RWPE2 (cell line): Measurements from ENCODE around the gene ACSBG1.
"Not testable (repeated sequence)": the region's sequence is repeated elsewhere in the genome, so short reads cannot be mapped to it uniquely, and the experiment has no call there.

Experiments used
- ATAC-seq: fragments of 200-7000 bp; cut with Tn5 transposase; 3 replicates; pipeline ENCODE4 v1.9.1; 2021; ENCODE audit warnings: low read depth
- DNase-seq: peaks from one replicate; pipeline ENCODE4 v3.0.0-alpha.2; 2020; ENCODE audit warnings: low spot score
- H3K27ac ChIP-seq: fragments of 450-650 bp; 2 replicates; pipeline ENCODE4 v1.5.1; 2017; ENCODE audit warnings: mild to moderate bottlenecking; ENCODE audit not compliant: poor library complexity, severe bottlenecking
- H3K27me3 ChIP-seq: fragments of 250-450 bp; sonication (Bioruptor Pico); 2 replicates; pipeline ENCODE4 v1.5.1; 2021; ENCODE audit warnings: mild to moderate bottlenecking, moderate library complexity; ENCODE audit not compliant: insufficient read depth, poor library complexity, severe bottlenecking
- H3K36me3 ChIP-seq: fragments of 250-450 bp; sonication (Bioruptor Pico); 2 replicates; pipeline ENCODE4 v1.5.1; 2020; ENCODE audit warnings: low read depth, mild to moderate bottlenecking, moderate library complexity
- H3K4me1 ChIP-seq: fragments of 250-450 bp; sonication (Bioruptor Pico); 2 replicates; pipeline ENCODE4 v1.5.1; 2021; ENCODE audit warnings: mild to moderate bottlenecking, moderate library complexity; ENCODE audit not compliant: insufficient read depth, poor library complexity, severe bottlenecking
- H3K4me3 ChIP-seq: fragments of 250-450 bp; sonication (Bioruptor Pico); 2 replicates; pipeline ENCODE4 v1.5.1; 2021; ENCODE audit warnings: mild to moderate bottlenecking, moderate library complexity; ENCODE audit not compliant: severe bottlenecking
- H3K9me3 ChIP-seq: fragments of 250-450 bp; sonication (Bioruptor Pico); 2 replicates; pipeline ENCODE4 v1.5.1; 2021; ENCODE audit warnings: mild to moderate bottlenecking, moderate library complexity; ENCODE audit not compliant: severe bottlenecking
- TF ChIP-seq, protein P1 (sequence below): fragments of 450-650 bp; IDR thresholded peaks from one replicate; pipeline ENCODE4 v1.5.1; 2017; ENCODE audit warnings: mild to moderate bottlenecking, moderate library complexity; ENCODE audit not compliant: poor library complexity, severe bottlenecking

ACSBG1 gene

DNA sequence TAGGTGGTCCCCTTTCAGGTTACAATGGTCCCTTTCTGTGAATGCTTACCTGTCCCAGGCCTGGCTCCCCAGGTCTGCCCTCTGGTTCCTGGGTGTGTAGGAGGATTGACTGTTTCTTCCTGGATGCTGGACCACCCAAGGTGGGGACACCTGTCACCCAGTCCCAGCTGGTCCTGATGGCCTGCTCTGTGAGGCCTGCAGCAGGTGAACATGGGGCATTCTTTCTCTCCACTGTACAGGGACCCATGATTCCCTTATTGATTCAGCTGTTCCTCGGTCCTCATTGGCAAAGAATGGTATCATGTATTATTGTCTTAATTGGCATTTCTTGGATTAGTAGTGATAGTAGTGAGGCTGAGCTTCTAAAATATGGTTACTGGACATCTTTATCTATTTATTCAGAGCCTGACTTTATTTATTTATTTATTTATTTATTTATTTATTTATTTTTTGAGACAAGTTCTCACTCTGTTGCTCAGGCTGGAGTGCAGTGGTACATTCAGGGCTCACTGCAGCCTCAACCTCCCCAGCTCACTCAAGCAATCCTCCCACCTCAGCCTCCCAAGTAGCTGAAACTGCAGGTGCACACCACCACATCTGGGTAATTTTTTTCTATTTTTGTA, 21.2 kb upstream of the ACSBG1 start:
- Histone ChIP-seq H3K36me3 (no peaks in the 10 kb centered on the region), H3K27ac (no peak overlapping the region), H3K9me3 (no peaks in the 10 kb centered on the region), H3K27me3 (no peaks in the 10 kb centered on the region), H3K4me1 (no peaks in the 10 kb centered on the region), H3K4me3 (no peak overlapping the region)
- ATAC-seq: no peak
- TF ChIP-seq, protein P1, sequence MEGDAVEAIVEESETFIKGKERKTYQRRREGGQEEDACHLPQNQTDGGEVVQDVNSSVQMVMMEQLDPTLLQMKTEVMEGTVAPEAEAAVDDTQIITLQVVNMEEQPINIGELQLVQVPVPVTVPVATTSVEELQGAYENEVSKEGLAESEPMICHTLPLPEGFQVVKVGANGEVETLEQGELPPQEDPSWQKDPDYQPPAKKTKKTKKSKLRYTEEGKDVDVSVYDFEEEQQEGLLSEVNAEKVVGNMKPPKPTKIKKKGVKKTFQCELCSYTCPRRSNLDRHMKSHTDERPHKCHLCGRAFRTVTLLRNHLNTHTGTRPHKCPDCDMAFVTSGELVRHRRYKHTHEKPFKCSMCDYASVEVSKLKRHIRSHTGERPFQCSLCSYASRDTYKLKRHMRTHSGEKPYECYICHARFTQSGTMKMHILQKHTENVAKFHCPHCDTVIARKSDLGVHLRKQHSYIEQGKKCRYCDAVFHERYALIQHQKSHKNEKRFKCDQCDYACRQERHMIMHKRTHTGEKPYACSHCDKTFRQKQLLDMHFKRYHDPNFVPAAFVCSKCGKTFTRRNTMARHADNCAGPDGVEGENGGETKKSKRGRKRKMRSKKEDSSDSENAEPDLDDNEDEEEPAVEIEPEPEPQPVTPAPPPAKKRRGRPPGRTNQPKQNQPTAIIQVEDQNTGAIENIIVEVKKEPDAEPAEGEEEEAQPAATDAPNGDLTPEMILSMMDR: no peak
- DNase-seq: no peak

DNA sequence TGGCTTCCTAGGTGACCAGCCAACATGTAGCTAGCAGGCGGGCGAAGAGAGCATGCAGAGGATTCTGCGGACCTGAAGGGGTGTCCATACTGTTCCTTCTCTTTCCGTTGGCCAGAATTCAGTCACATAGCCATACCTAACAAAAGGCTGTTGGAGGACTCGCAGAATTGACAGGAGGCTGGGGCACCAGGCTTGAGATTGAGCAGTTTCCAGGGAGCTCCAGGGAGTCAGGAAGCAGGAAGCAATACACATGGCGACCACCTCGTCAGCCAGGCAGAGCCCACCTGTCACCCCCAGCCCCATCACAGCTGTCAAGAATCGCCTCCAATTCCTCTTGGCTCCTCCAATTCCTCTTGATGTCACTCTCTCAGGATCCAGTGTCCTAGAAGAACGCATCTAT, 16.8 kb upstream of the ACSBG1 start:
- no peaks in the 10 kb centered on the region for H3K27me3 ChIP-seq
- TF ChIP-seq, protein P1: no peak
- no peak overlapping the region for H3K27ac ChIP-seq
- H3K4me3 ChIP-seq: no peak overlapping the region
- H3K9me3 ChIP-seq: no peaks in the 10 kb centered on the region
- H3K4me1 ChIP-seq: no peaks in the 10 kb centered on the region
- ATAC-seq (no peak), DNase-seq (peak; percentile 35)
- H3K36me3 ChIP-seq: no peaks in the 10 kb centered on the region

- Histone ChIP-seq H3K36me3 (no peaks in the 10 kb centered on the region), H3K9me3 (no peaks in the 10 kb centered on the region), H3K27me3 (no peaks in the 10 kb centered on the region), H3K4me3 (no peak overlapping the region), H3K4me1 (no peaks in the 10 kb centered on the region), H3K27ac (no peak overlapping the region)
- ATAC-seq: no peak
- TF ChIP-seq, protein P1: no peak
- no peak for DNase-seq
Observed at GRCh38 chr15:78249131-78249530, 14.8 kb upstream of the ACSBG1 start.

DNA sequence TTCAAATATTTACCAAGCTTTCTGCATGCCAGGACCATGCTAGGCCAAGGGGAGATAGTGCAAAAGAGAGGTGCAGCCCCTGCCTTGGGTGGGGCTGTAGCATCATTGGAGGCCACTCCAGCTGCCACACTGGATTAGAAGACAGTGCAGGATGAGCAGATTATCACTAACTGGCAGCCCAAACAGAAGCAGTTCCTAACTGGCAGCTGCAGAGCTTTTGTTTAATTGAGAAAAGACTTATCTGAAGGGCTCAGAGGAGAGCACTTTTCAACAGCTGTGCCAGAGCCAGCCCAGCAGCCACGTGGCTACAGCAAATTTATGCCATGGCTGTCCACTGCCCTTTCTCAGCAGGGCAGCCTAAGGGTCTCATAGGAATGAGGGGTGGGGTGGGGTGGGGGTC, 13.5 kb upstream of the ACSBG1 start:
- Histone ChIP-seq H3K27ac (no peak overlapping the region), H3K4me1 (peaks cover 9% of the 10 kb centered on the region), H3K27me3 (no peaks in the 10 kb centered on the region), H3K4me3 (no peak overlapping the region), H3K9me3 (no peaks in the 10 kb centered on the region), H3K36me3 (no peaks in the 10 kb centered on the region)
- peak; percentile 19 for DNase-seq
- TF ChIP-seq, protein P1: no peak
- no peak for ATAC-seq

DNA sequence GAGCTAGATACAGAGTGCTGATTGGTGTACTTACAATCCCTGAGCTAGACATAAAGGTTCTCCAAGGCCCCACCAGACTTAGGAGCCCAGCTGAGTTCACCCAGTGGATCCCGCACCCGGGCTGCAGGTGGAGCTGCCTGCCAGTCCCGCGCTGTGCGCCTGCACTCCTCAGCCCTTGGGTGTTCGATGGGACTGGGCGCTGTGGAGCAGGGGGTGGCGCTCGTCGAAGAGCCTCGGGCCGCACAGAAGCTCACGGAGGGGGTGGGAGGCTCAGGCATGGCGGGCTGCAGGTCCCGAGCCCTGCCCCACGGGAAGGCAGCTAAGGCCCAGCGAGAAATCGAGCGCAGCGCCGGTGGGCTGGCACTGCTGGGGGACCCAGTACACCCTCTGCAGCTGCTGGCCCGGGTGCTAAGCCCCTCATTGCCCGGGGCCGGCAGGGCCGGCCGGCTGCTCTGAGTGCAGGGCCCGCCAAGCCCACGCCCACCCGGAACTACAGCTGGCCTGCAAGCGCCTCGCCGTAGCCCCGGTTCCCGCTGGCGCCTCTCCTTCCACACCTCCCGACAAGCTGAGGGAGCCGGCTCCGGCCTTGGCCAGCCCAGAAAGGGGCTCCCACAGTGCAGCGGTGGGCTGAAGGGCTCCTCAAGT, 11.7 kb upstream of the ACSBG1 start:
- ATAC-seq, H3K4me3 ChIP-seq, H3K27me3 ChIP-seq, H3K36me3 ChIP-seq, H3K27ac ChIP-seq, H3K9me3 ChIP-seq, H3K4me1 ChIP-seq: not testable (repeated sequence)
- peak; percentile 29 for DNase-seq

GRCh38 chr15:78245392-78245791, 11.0 kb upstream of the ACSBG1 start:
- H3K4me1 ChIP-seq, H3K9me3 ChIP-seq, H3K27ac ChIP-seq, H3K27me3 ChIP-seq, DNase-seq, ATAC-seq, H3K4me3 ChIP-seq, H3K36me3 ChIP-seq: not testable (repeated sequence)
